Posterior vena cava (tissue), 2 donors: ENCODE results near the gene CHRNA9. TPM values are rescaled to one million over a fixed set of nuclear protein-coding genes. Genes with fewer than 3 reads are reported as not detected.
"Not testable (repeated sequence)": the region's sequence is repeated elsewhere in the genome, so short reads cannot be mapped to it uniquely, and the experiment has no call there.

Experiments used
- DNase-seq: peaks from one replicate; pipeline ENCODE4 v3.0.0-alpha.2; 2020; ENCODE audit warnings: low spot score
- intact Hi-C, 2 donors: fragments of 100-400 bp; cut with DNase I; formaldehyde crosslinking; loops; one replicate each; pipeline versions ENCODE4 v1.14.1 to v1.14.2; 2022 to 2023
- total RNA-seq, 2 donors: library from RNA; stranded (reverse); fragmentation: NEBNext Ultra II Directional; extraction: Animal tissue kit (Norgen Biotek cat#: 25700); gene quantifications; one replicate each; pipeline ENCODE4 v1.2.1, GENCODE V29; 2021
- donor health status: DM: yes; HTN: yes; CAD: no.
- donor health status: DM: yes; HTN: yes; CAD: no.

Gene CHRNA9
- total RNA-seq, 2 donors from 2014 or later, result not detected

- no peak for DNase-seq
- intact Hi-C loops, result no loop called here
Measured at GRCh38 chr4:40372651-40373050, 37.5 kb downstream of the CHRNA9 start.

- intact Hi-C loops, result no loop called here
- no peak for DNase-seq
Measured at GRCh38 chr4:40373636-40374035, 38.5 kb downstream of the CHRNA9 start.

GRCh38 chr4:40375095-40375494, 40.0 kb downstream of the CHRNA9 start:
- no peak for DNase-seq
- intact Hi-C loops, result no loop called here

GRCh38 chr4:40375620-40376019, 40.5 kb downstream of the CHRNA9 start:
- intact Hi-C loops, result no loop called here
- no peak for DNase-seq

- no peak for DNase-seq
- intact Hi-C loops, result no loop called here
Measured at GRCh38 chr4:40377512-40378365, 42.6 kb downstream of the CHRNA9 start.

- intact Hi-C loops, result no loop called here
- DNase-seq, result no peak
Measured at GRCh38 chr4:40378619-40379018, 43.5 kb downstream of the CHRNA9 start.

- intact Hi-C loops, result no loop called here
Measured at GRCh38 chr4:40379248-40379647, 44.1 kb downstream of the CHRNA9 start.

GRCh38 chr4:40380647-40381046, 45.5 kb downstream of the CHRNA9 start:
- intact Hi-C loops, result no loop called here
- no peak for DNase-seq

More at GRCh38 chr4:40379248-40379647, 44.1 kb downstream of the CHRNA9 start:
- no peak for DNase-seq

GRCh38 chr4:40388239-40388638, 53.1 kb downstream of the CHRNA9 start:
- DNase-seq, result no peak
- intact Hi-C loops, result no loop called here

GRCh38 chr4:40389986-40390385, 54.9 kb downstream of the CHRNA9 start:
- DNase-seq, result no peak
- intact Hi-C loops, result no loop called here

GRCh38 chr4:40392241-40392640, 57.1 kb downstream of the CHRNA9 start:
- intact Hi-C loops, DNase-seq: not testable (repeated sequence)

GRCh38 chr4:40394236-40394635, 59.1 kb downstream of the CHRNA9 start:
- DNase-seq, result no peak
- intact Hi-C loops, result no loop called here

- no peak for DNase-seq
Measured at GRCh38 chr4:40395166-40395900, 60.2 kb downstream of the CHRNA9 start.

GRCh38 chr4:40395908-40396793, 61.0 kb downstream of the CHRNA9 start:
- intact Hi-C loops, result loop anchor here in 1 of 2 donors (5.0 kb wide), 1 partner anchor 319 kb away; no protein-coding TSS in a partner anchor
- DNase-seq, result no peak

More at GRCh38 chr4:40395166-40395900, 60.2 kb downstream of the CHRNA9 start:
- intact Hi-C loops, result loop anchor here in 1 of 2 donors (5.0 kb wide), 1 partner anchor 318 kb away; no protein-coding TSS in a partner anchor

- intact Hi-C loops, result loop anchor here in 1 of 2 donors (5.0 kb wide), 1 partner anchor 322 kb away; no protein-coding TSS in a partner anchor
- no peak for DNase-seq
Measured at GRCh38 chr4:40399578-40399977, 64.4 kb downstream of the CHRNA9 start.

- intact Hi-C loops, result no loop called here
- no peak for DNase-seq
Measured at GRCh38 chr4:40401096-40401495, 66.0 kb downstream of the CHRNA9 start.

GRCh38 chr4:40401631-40402030, 66.5 kb downstream of the CHRNA9 start:
- no peak for DNase-seq
- intact Hi-C loops, result no loop called here

GRCh38 chr4:40402556-40402955, 67.4 kb downstream of the CHRNA9 start:
- no peak for DNase-seq
- intact Hi-C loops, result no loop called here

- intact Hi-C loops, result no loop called here
- no peak for DNase-seq
Measured at GRCh38 chr4:40403081-40403480, 67.9 kb downstream of the CHRNA9 start.
